ENCODE measurements around the gene PDZD4. TPM values are rescaled to one million over a fixed set of nuclear protein-coding genes. Genes with fewer than 3 reads are reported as not detected.
A peak's percentile ranks its signal among the peaks of the same experiment; 100 is the strongest.
"Not testable (repeated sequence)": the region's sequence is repeated elsewhere in the genome, so short reads cannot be mapped to it uniquely, and the experiment has no call there.

PDZD4 gene
- total and polyA plus RNA-seq, 5 donors = 3.6 to 6.9 (median 4.7) TPM

- Histone ChIP-seq H3K4me3 (ENCODE audit: low read length) (peak overlapping the region; percentile 24), H3K27me3 (ENCODE audit: control insufficient read depth, insufficient read depth) (no peaks in the 10 kb centered on the region), H3K4me1 (ENCODE audit: control insufficient read depth, insufficient read depth, low read length) (no peaks in the 10 kb centered on the region), H3K9me3 (ENCODE audit: control insufficient read depth, low read length) (no peaks in the 10 kb centered on the region), H3K27ac (ENCODE audit: low read length) (no peak overlapping the region)
- 6% methylated on average over 65 of the region's 67 CpGs for WGBS
- peak; percentile 55 to 86 (median 77) for DNase-seq
- ATAC-seq = peak; percentile 87 to 88
- intact Hi-C loops (cut with DNase I) = no loop called here
These were observed 11.6 kb downstream of the PDZD4 start for GRCh38 chrX:153818571-153819383.

DNA sequence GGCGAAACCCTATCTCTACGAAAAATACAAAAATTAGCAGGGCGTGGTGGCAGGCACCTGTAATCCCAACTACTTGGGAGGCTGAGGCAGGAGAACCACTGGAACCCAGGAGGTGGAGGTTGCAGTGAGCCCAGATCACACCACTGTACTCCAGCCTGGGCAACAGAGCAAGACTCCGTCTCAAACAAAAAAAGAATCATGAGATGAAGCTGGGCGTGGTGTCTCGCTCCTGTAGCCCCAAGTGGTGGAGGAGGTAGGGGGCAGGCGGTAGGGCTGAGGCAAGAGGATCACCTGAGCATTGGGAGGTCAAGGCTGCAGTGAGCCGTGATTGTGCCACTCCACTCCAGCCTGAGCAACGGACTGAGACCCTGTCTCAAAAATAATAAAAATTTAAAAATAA lies 12.3 kb downstream of the PDZD4 start:
- H3K27me3 ChIP-seq (ENCODE audit: control insufficient read depth, insufficient read depth); ATAC-seq; H3K27ac ChIP-seq (ENCODE audit: low read length); H3K4me3 ChIP-seq (ENCODE audit: low read length); H3K9me3 ChIP-seq (ENCODE audit: control insufficient read depth, low read length); H3K4me1 ChIP-seq (ENCODE audit: control insufficient read depth, insufficient read depth, low read length); intact Hi-C loops (cut with DNase I); DNase-seq: not testable (repeated sequence)
- 97% methylated on average over 9 of the region's 9 CpGs for WGBS

DNA sequence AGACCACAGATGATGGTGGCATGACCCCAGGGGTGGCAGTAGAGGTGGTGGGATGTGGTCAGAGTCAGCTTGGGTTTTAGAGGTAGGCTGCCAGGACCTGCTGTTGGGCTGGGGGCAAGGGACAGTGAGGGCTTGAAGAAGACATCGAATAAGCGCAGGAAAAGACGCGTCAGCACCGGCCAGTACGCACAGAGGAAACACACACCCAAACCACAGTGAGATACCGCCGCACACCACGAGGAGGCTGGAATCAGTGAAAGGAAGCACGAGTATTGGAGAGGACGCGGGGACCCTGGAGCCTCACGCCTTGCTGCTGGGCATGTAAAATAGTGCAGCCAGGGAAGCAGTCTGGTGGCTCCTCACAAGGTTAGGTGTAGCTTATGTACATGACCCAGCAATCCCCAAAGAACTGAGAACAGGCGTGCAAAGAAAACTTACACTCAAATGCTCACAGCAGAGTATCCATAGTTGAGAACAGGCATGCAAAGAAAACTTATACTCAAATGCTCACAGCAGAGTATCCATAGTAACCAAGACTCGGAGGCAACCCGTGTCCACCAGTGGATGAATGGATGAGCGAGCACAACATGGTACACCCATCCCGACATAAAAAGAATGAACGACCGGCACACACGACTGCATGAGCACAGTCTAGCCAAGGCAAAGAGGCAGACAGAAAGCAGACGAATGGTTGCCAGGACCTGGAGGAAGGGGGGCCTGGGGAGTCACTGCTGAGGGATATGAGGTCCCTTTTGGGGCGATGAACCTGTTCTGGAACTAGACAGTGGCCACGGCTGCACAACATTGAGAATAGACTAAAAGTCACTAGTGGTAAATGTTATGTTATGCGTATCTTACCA lies 13.3 kb downstream of the PDZD4 start:
- H3K4me3 ChIP-seq (ENCODE audit: low read length) = no peak overlapping the region
- H3K4me1 ChIP-seq (ENCODE audit: control insufficient read depth, insufficient read depth, low read length) = no peaks in the 10 kb centered on the region
- H3K9me3 ChIP-seq (ENCODE audit: control insufficient read depth, low read length) = no peaks in the 10 kb centered on the region
- ATAC-seq = peak in 1 of 2 donors; percentile 58
- 72% methylated on average over 25 of the region's 25 CpGs for WGBS
- no peak overlapping the region for H3K27ac ChIP-seq (ENCODE audit: low read length)
- DNase-seq = peak in 1 of 3 donors; percentile 65
- intact Hi-C loops (cut with DNase I) = no loop called here
- no peaks in the 10 kb centered on the region for H3K27me3 ChIP-seq (ENCODE audit: control insufficient read depth, insufficient read depth)

- DNase-seq (no peak), ATAC-seq (no peak)
- H3K9me3 ChIP-seq (ENCODE audit: control insufficient read depth, low read length) = no peaks in the 10 kb centered on the region
- H3K27me3 ChIP-seq (ENCODE audit: control insufficient read depth, insufficient read depth) = no peaks in the 10 kb centered on the region
- no peak overlapping the region for H3K27ac ChIP-seq (ENCODE audit: low read length)
- 76% methylated on average over 19 of the region's 19 CpGs for WGBS
- H3K4me1 ChIP-seq (ENCODE audit: control insufficient read depth, insufficient read depth, low read length) = no peaks in the 10 kb centered on the region
- H3K4me3 ChIP-seq (ENCODE audit: low read length) = no peak overlapping the region
- intact Hi-C loops (cut with DNase I) = no loop called here
These were observed 15.6 kb downstream of the PDZD4 start for GRCh38 chrX:153814591-153815315.

GRCh38 chrX:153813161-153813560 lies 17.2 kb downstream of the PDZD4 start:
- Histone ChIP-seq H3K27ac (ENCODE audit: low read length) (no peak overlapping the region), H3K9me3 (ENCODE audit: control insufficient read depth, low read length) (no peaks in the 10 kb centered on the region), H3K4me3 (ENCODE audit: low read length) (no peak overlapping the region), H3K27me3 (ENCODE audit: control insufficient read depth, insufficient read depth) (no peaks in the 10 kb centered on the region), H3K4me1 (ENCODE audit: control insufficient read depth, insufficient read depth, low read length) (no peaks in the 10 kb centered on the region)
- DNase-seq (no peak), ATAC-seq (no peak)
- intact Hi-C loops (cut with DNase I) = loop anchor here in 1 of 4 donors (2.0 kb wide), 1 partner anchor 20 kb away; no protein-coding TSS in a partner anchor
- 91% methylated on average over 5 of the region's 5 CpGs for WGBS

GRCh38 chrX:153812220-153812619 lies 18.1 kb downstream of the PDZD4 start:
- no peaks in the 10 kb centered on the region for H3K4me1 ChIP-seq (ENCODE audit: control insufficient read depth, insufficient read depth, low read length)
- 59% methylated on average over 14 of the region's 14 CpGs for WGBS
- no peak overlapping the region for H3K4me3 ChIP-seq (ENCODE audit: low read length)
- H3K9me3 ChIP-seq (ENCODE audit: control insufficient read depth, low read length) = no peaks in the 10 kb centered on the region
- intact Hi-C loops (cut with DNase I) = loop anchor here in 1 of 4 donors (2.0 kb wide), 1 partner anchor 21 kb away; no protein-coding TSS in a partner anchor
- DNase-seq (peak in 1 of 3 donors; percentile 40), ATAC-seq (no peak)
- H3K27ac ChIP-seq (ENCODE audit: low read length) = no peak overlapping the region
- H3K27me3 ChIP-seq (ENCODE audit: control insufficient read depth, insufficient read depth) = no peaks in the 10 kb centered on the region

DNA sequence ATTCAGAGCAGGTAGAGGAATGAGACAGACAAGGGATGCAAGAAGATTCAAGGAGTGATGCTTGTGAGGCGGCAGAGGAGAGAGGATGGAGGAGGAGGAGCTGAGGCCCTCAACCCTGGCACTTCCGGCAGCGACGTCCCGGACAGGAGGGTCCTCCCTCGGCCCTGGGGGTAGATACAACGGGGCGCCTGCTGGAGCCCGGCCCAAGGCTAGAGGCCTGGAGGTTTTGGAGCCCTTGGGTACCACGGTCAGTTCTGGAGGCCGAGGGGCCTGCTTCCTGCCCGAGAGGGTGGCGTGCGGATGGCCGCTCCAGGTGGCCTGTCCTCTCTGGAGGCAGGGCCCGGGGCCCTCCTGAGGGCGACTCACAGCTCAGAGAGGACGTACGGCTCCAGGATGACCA lies 22.4 kb downstream of the PDZD4 start:
- ATAC-seq (no peak), DNase-seq (peak in 1 of 3 donors; percentile 54)
- intact Hi-C loops (cut with DNase I) = loop anchor here in 1 of 4 donors (10.0 kb wide), 1 partner anchor 97 kb away; the partner anchor contains the start of gene AVPR2
- no peaks in the 10 kb centered on the region for H3K9me3 ChIP-seq (ENCODE audit: control insufficient read depth, low read length)
- H3K27me3 ChIP-seq (ENCODE audit: control insufficient read depth, insufficient read depth) = no peaks in the 10 kb centered on the region
- H3K4me1 ChIP-seq (ENCODE audit: control insufficient read depth, insufficient read depth, low read length) = no peaks in the 10 kb centered on the region
- no peak overlapping the region for H3K4me3 ChIP-seq (ENCODE audit: low read length)
- 95% methylated on average over 19 of the region's 19 CpGs for WGBS
- no peak overlapping the region for H3K27ac ChIP-seq (ENCODE audit: low read length)

DNA sequence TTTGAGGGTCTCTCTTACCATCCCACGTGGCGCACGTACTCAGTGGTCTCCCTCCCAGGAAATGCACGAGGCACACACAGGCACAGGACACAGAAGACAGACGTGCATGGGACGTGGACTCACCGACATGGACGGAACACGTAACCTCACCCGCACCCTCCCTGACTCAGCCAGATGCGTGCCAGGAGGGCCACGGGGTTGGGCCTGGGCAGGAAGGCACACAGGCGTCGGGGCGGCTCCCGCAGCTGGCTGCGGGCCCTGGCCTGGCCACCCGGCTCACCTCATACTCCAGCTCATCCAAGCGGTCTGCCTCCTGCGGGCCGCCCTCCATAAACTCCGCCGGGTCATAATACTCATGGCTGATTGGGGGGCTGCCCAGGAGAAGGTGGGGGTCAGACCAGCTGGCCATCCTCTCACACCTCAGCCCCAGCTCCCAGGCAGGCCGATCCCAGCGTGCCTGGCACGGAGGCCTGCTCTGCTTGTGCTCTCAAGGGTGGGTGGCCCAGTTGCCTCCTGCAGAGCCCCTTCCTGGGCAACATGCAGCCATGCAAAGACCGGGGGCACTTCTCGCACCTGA lies 23.3 kb downstream of the PDZD4 start:
- peak in 1 of 3 donors; percentile 43 for DNase-seq
- H3K27me3 ChIP-seq (ENCODE audit: control insufficient read depth, insufficient read depth) = no peaks in the 10 kb centered on the region
- no peak overlapping the region for H3K4me3 ChIP-seq (ENCODE audit: low read length)
- H3K9me3 ChIP-seq (ENCODE audit: control insufficient read depth, low read length) = no peaks in the 10 kb centered on the region
- H3K27ac ChIP-seq (ENCODE audit: low read length) = no peak overlapping the region
- 90% methylated on average over 28 of the region's 28 CpGs for WGBS
- intact Hi-C loops (cut with DNase I) = loop anchor here in 1 of 4 donors (10.0 kb wide), 1 partner anchor 98 kb away; the partner anchor contains the start of gene AVPR2
- H3K4me1 ChIP-seq (ENCODE audit: control insufficient read depth, insufficient read depth, low read length) = no peaks in the 10 kb centered on the region
- ATAC-seq = no peak

DNA sequence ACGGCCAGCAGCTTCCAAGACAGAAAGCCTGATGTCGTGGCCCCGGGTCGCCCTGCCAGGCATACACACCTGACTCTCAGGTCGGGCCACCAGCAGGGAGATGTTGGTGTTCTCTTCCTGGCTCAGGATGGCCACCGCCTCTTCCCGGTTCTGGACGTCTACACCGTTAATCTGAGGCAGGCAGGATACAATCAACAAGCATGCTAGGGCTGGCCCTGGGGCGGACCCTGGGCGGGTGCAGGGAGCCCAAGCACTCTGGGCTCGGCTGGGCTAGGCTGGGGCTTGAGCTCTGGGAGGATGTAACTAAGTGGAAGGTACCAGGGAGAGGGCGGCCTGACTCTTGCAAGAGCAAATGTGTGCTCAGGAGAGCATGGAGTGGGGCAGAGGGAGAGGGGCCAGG lies 24.9 kb downstream of the PDZD4 start:
- peak in 1 of 3 donors; percentile 31 for DNase-seq
- no peak overlapping the region for H3K4me3 ChIP-seq (ENCODE audit: low read length)
- no peaks in the 10 kb centered on the region for H3K27me3 ChIP-seq (ENCODE audit: control insufficient read depth, insufficient read depth)
- no peak overlapping the region for H3K27ac ChIP-seq (ENCODE audit: low read length)
- intact Hi-C loops (cut with DNase I) = loop anchor here in 1 of 4 donors (10.0 kb wide), 1 partner anchor 99 kb away; the partner anchor contains the start of gene AVPR2
- H3K4me1 ChIP-seq (ENCODE audit: control insufficient read depth, insufficient read depth, low read length) = no peaks in the 10 kb centered on the region
- 85% methylated on average over 13 of the region's 13 CpGs for WGBS
- ATAC-seq = no peak
- H3K9me3 ChIP-seq (ENCODE audit: control insufficient read depth, low read length) = no peaks in the 10 kb centered on the region

DNA sequence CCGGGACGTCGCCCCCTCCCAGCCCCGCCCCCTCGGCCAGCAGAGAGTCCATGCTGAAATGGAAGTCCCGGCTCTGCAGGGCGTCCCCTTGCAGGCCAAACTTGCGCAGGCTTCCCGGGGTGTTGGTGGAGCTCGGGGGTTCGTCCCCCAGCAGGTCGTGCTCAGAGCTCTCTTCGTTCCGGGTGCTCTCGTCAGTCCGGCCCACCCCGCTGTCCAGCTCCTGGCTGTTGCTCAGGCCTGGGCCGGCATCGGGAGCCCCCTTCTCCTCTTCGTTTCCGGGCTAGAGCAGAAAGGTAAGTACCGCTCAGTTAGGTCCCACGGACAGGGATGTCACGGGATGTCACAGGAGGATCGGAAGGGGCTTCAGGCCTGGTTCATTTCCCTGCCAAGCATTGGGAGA lies 25.7 kb downstream of the PDZD4 start:
- Histone ChIP-seq H3K4me1 (ENCODE audit: control insufficient read depth, insufficient read depth, low read length) (no peaks in the 10 kb centered on the region), H3K27ac (ENCODE audit: low read length) (no peak overlapping the region), H3K27me3 (ENCODE audit: control insufficient read depth, insufficient read depth) (no peaks in the 10 kb centered on the region), H3K4me3 (ENCODE audit: low read length) (no peak overlapping the region), H3K9me3 (ENCODE audit: control insufficient read depth, low read length) (no peaks in the 10 kb centered on the region)
- ATAC-seq = no peak
- 95% methylated on average over 25 of the region's 25 CpGs for WGBS
- intact Hi-C loops (cut with DNase I) = loop anchor here in 1 of 4 donors (10.0 kb wide), 1 partner anchor 100 kb away; the partner anchor contains the start of gene AVPR2
- DNase-seq = peak in 1 of 3 donors; percentile 31

All from right cardiac atrium (tissue), 5 donors.